GM23338 (cell line): ENCODE measurements around the gene BNC1. TPM values are rescaled to one million over a fixed set of nuclear protein-coding genes. Genes with fewer than 3 reads are reported as not detected.
A peak's percentile ranks its signal among the peaks of the same experiment; 100 is the strongest.

Experiments
- ATAC-seq: fragments of 200-7000 bp; cut with Tn5 transposase; 3 replicates; pipeline ENCODE4 v1.9.1; 2020
- DNase-seq: peaks from one replicate; pipeline ENCODE4 v3.0.0-alpha.2; 2015; ENCODE audit warnings: low spot score
- H2AFZ ChIP-seq: fragments of 200-600 bp; sonication (generic); 2 replicates; pipeline ENCODE4 v1.8.0; 2016; ENCODE audit warnings: antibody characterized with exemption, mild to moderate bottlenecking, moderate library complexity
- H3F3A ChIP-seq: fragments of 200-600 bp; sonication (generic); replicated peaks from 2 replicates; pipeline ENCODE4 v1.8.0; 2017; ENCODE audit warnings: antibody characterized with exemption, mixed run types, low read depth
- H3K27ac ChIP-seq: fragments of 200-600 bp; sonication (generic); 2 replicates; pipeline ENCODE4 v1.6.1; 2016; ENCODE audit warnings: low read depth
- H3K27me3 ChIP-seq: fragments of 200-600 bp; sonication (generic); 2 replicates; pipeline ENCODE4 v1.8.0; 2016; ENCODE audit warnings: mild to moderate bottlenecking, mixed run types, moderate library complexity; ENCODE audit not compliant: insufficient read depth
- H3K36me3 ChIP-seq: fragments of 200-600 bp; sonication (generic); 2 replicates; pipeline ENCODE4 v1.8.0; 2016; ENCODE audit warnings: mild to moderate bottlenecking; ENCODE audit not compliant: insufficient read depth
- H3K4me1 ChIP-seq: fragments of 200-600 bp; sonication (generic); 2 replicates; pipeline ENCODE4 v1.8.0; 2016; ENCODE audit warnings: mild to moderate bottlenecking, moderate library complexity; ENCODE audit not compliant: insufficient read depth
- H3K4me2 ChIP-seq: fragments of 200-600 bp; sonication (generic); 2 replicates; pipeline ENCODE4 v1.7.1; 2017; ENCODE audit warnings: mixed run types
- H3K4me3 ChIP-seq: fragments of 200-600 bp; sonication (generic); 2 replicates; pipeline ENCODE4 v1.6.1; 2016; ENCODE audit warnings: mixed run types
- H3K79me2 ChIP-seq: fragments of 200-600 bp; sonication (generic); replicated peaks from 2 replicates; pipeline ENCODE4 v1.8.0; 2017; ENCODE audit warnings: mild to moderate bottlenecking; ENCODE audit not compliant: insufficient read depth
- H3K9me2 ChIP-seq: fragments of 200-600 bp; sonication (generic); 2 replicates; pipeline ENCODE4 v1.8.0; 2017; ENCODE audit not compliant: insufficient read depth
- H4K20me1 ChIP-seq: fragments of 200-600 bp; sonication (generic); replicated peaks from 2 replicates; pipeline ENCODE4 v1.8.0; 2017; ENCODE audit warnings: mild to moderate bottlenecking; ENCODE audit not compliant: insufficient read depth
- H3K27ac Mint-ChIP-seq: 2 replicates; pipeline ENCODE4 v1.8.0; 2020; ENCODE audit warnings: inconsistent platforms, mild to moderate bottlenecking, moderate library complexity, mixed read lengths
- H3K27me3 Mint-ChIP-seq: 3 replicates; pipeline ENCODE4 v1.8.0; 2022; ENCODE audit warnings: low read depth, mild to moderate bottlenecking, moderate library complexity, mixed read lengths, inconsistent platforms; ENCODE audit not compliant: insufficient read depth, poor library complexity
- H3K36me3 Mint-ChIP-seq: 3 replicates; pipeline ENCODE4 v1.8.0; 2021; ENCODE audit warnings: low read depth, mild to moderate bottlenecking, inconsistent platforms, moderate library complexity, mixed read lengths
- H3K4me1 Mint-ChIP-seq: 3 replicates; pipeline ENCODE4 v1.8.0; 2020; ENCODE audit warnings: mild to moderate bottlenecking, inconsistent platforms, mixed read lengths
- H3K4me3 Mint-ChIP-seq: 3 replicates; pipeline ENCODE4 v1.8.0; 2021; ENCODE audit warnings: moderate library complexity, mild to moderate bottlenecking, inconsistent platforms, mixed read lengths
- H3K9me3 Mint-ChIP-seq: 3 replicates; pipeline ENCODE4 v1.8.0; 2020; ENCODE audit warnings: moderate library complexity, mild to moderate bottlenecking, inconsistent platforms, mixed read lengths
- EZH2 ChIP-seq: fragments of 200-600 bp; sonication (generic); IDR thresholded peaks from one replicate; pipeline ENCODE4 v1.8.0; 2017; ENCODE audit warnings: antibody characterized with exemption, mild to moderate bottlenecking, low read depth; ENCODE audit not compliant: unreplicated experiment
- EZH2phosphoT487 ChIP-seq: fragments of 200-600 bp; sonication (generic); IDR thresholded peaks from one replicate; pipeline ENCODE4 v1.8.1; 2018; ENCODE audit warnings: antibody characterized with exemption; ENCODE audit not compliant: unreplicated experiment
- POLR2AphosphoS5 ChIP-seq: IDR thresholded peaks from 2 replicates; pipeline ENCODE4 v1.6.1; 2016; ENCODE audit warnings: antibody characterized with exemption, low read depth
- STAT1 ChIP-seq: IDR thresholded peaks from one replicate; pipeline ENCODE4 v1.6.1; 2016; ENCODE audit warnings: antibody characterized with exemption; ENCODE audit not compliant: unreplicated experiment
- ZNF114 ChIP-seq: fragments of 250-450 bp; sonication (Bioruptor Pico); IDR thresholded peaks from 2 replicates; pipeline ENCODE4 v1.5.0; 2020; ENCODE audit warnings: mild to moderate bottlenecking, moderate library complexity
- polyA plus RNA-seq: library from polyadenylated mRNA; unstranded; fragments of >200 nt; fragmentation: Nextera tagmentation; extraction: Ambion mirVana; gene quantifications from 2 replicates; pipeline ENCODE4 v1.2.1, GENCODE V29; 2016
- total RNA-seq: library from RNA; depleted of rRNA; stranded (reverse); fragments of >200 nt; shearing (Covaris generic); gene quantifications from 2 replicates; pipeline ENCODE4 v1.2.3, GENCODE V29; 2014
- TF ChIP-seq, protein P1 (sequence below): fragments of 250-450 bp; sonication (Bioruptor Pico); IDR thresholded peaks from 2 replicates; pipeline ENCODE4 v1.5.0; 2020; ENCODE audit warnings: mild to moderate bottlenecking, moderate library complexity
- TF ChIP-seq, protein P2 (sequence below): IDR thresholded peaks from 2 replicates; pipeline ENCODE4 v1.6.1; 2016; ENCODE audit warnings: antibody characterized with exemption

Gene BNC1
- total and polyA plus RNA-seq, 2 experiments from 2014 or later, result 0.26 to 1.1 TPM

DNA sequence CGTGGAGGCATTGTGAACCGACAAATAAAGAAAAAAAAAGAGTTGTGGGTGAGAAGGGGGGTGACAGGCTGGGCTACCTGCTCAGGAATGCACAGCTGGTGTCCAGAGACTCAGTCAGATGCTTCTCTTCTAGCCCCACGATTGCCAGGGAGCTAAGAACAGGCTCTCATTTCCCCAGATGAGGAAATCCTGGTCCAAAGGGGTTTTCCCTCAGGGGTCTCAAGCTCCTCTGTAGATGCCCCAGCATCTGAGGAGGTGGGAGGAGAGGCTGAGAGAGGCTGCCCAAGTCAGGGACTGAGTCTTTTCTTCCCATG is 35.5 kb downstream of the BNC1 start:
- DNase-seq (peak; percentile 49), ATAC-seq (peak; percentile 81)
- Histone ChIP-seq H3K4me3 (no peak overlapping the region), H2AFZ (no peak overlapping the region), H3K79me2 (no peaks in the 10 kb centered on the region), H4K20me1 (no peaks in the 10 kb centered on the region), H3K4me2 (no peak overlapping the region; the same call in 1 of the 2 replicates), H3K36me3 (no peaks in the 10 kb centered on the region), H3K27me3 (no peaks in the 10 kb centered on the region), H3K27ac (no peak overlapping the region), H3K9me2 (no peaks in the 10 kb centered on the region), H3F3A (no peaks in the 10 kb centered on the region), H3K4me1 (peaks cover 10% of the 10 kb centered on the region)
- Mint-ChIP-seq H3K4me1 (peaks cover 9% of the 10 kb centered on the region), H3K4me3 (no peak overlapping the region), H3K36me3 (no peaks in the 10 kb centered on the region), H3K27ac (no peak overlapping the region), H3K27me3 (peaks cover 4% of the 10 kb centered on the region), H3K9me3 (no peaks in the 10 kb centered on the region)
- no peak for TF ChIP-seq EZH2
- TF ChIP-seq POLR2AphosphoS5, result no peak
- TF ChIP-seq, protein P1, sequence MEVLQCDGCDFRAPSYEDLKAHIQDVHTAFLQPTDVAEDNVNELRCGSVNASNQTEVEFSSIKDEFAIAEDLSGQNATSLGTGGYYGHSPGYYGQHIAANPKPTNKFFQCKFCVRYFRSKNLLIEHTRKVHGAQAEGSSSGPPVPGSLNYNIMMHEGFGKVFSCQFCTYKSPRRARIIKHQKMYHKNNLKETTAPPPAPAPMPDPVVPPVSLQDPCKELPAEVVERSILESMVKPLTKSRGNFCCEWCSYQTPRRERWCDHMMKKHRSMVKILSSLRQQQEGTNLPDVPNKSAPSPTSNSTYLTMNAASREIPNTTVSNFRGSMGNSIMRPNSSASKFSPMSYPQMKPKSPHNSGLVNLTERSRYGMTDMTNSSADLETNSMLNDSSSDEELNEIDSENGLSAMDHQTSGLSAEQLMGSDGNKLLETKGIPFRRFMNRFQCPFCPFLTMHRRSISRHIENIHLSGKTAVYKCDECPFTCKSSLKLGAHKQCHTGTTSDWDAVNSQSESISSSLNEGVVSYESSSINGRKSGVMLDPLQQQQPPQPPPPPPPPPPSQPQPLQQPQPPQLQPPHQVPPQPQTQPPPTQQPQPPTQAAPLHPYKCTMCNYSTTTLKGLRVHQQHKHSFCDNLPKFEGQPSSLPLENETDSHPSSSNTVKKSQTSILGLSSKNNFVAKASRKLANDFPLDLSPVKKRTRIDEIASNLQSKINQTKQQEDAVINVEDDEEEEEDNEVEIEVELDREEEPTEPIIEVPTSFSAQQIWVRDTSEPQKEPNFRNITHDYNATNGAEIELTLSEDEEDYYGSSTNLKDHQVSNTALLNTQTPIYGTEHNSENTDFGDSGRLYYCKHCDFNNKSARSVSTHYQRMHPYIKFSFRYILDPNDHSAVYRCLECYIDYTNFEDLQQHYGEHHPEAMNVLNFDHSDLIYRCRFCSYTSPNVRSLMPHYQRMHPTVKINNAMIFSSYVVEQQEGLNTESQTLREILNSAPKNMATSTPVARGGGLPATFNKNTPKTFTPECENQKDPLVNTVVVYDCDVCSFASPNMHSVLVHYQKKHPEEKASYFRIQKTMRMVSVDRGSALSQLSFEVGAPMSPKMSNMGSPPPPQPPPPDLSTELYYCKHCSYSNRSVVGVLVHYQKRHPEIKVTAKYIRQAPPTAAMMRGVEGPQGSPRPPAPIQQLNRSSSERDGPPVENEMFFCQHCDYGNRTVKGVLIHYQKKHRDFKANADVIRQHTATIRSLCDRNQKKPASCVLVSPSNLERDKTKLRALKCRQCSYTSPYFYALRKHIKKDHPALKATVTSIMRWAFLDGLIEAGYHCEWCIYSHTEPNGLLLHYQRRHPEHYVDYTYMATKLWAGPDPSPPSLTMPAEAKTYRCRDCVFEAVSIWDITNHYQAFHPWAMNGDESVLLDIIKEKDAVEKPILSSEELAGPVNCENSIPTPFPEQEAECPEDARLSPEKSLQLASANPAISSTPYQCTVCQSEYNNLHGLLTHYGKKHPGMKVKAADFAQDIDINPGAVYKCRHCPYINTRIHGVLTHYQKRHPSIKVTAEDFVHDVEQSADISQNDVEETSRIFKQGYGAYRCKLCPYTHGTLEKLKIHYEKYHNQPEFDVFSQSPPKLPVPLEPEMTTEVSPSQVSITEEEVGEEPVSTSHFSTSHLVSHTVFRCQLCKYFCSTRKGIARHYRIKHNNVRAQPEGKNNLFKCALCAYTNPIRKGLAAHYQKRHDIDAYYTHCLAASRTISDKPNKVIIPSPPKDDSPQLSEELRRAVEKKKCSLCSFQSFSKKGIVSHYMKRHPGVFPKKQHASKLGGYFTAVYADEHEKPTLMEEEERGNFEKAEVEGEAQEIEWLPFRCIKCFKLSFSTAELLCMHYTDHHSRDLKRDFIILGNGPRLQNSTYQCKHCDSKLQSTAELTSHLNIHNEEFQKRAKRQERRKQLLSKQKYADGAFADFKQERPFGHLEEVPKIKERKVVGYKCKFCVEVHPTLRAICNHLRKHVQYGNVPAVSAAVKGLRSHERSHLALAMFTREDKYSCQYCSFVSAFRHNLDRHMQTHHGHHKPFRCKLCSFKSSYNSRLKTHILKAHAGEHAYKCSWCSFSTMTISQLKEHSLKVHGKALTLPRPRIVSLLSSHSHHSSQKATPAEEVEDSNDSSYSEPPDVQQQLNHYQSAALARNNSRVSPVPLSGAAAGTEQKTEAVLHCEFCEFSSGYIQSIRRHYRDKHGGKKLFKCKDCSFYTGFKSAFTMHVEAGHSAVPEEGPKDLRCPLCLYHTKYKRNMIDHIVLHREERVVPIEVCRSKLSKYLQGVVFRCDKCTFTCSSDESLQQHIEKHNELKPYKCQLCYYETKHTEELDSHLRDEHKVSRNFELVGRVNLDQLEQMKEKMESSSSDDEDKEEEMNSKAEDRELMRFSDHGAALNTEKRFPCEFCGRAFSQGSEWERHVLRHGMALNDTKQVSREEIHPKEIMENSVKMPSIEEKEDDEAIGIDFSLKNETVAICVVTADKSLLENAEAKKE (CRISPR knock-in tag), result no peak
- TF ChIP-seq STAT1, result no peak
- no peak for TF ChIP-seq EZH2phosphoT487
- TF ChIP-seq, protein P2, sequence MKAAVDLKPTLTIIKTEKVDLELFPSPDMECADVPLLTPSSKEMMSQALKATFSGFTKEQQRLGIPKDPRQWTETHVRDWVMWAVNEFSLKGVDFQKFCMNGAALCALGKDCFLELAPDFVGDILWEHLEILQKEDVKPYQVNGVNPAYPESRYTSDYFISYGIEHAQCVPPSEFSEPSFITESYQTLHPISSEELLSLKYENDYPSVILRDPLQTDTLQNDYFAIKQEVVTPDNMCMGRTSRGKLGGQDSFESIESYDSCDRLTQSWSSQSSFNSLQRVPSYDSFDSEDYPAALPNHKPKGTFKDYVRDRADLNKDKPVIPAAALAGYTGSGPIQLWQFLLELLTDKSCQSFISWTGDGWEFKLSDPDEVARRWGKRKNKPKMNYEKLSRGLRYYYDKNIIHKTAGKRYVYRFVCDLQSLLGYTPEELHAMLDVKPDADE, result no peak
- no peak for TF ChIP-seq ZNF114
